Stimulated activated CD8-positive, alpha-beta memory T cell treated with anti-CD3 and anti-CD28 coated beads, Interleukin-4, amount 100 ng/mL, for 48 hours (primary cell): ENCODE measurements around the gene BOC.
A peak's percentile ranks its signal among the peaks of the same experiment; 100 is the strongest.

Source experiments
- DNase-seq: peaks from one replicate; pipeline ENCODE4 v3.0.0-alpha.2; 2020

The BOC gene

DNA sequence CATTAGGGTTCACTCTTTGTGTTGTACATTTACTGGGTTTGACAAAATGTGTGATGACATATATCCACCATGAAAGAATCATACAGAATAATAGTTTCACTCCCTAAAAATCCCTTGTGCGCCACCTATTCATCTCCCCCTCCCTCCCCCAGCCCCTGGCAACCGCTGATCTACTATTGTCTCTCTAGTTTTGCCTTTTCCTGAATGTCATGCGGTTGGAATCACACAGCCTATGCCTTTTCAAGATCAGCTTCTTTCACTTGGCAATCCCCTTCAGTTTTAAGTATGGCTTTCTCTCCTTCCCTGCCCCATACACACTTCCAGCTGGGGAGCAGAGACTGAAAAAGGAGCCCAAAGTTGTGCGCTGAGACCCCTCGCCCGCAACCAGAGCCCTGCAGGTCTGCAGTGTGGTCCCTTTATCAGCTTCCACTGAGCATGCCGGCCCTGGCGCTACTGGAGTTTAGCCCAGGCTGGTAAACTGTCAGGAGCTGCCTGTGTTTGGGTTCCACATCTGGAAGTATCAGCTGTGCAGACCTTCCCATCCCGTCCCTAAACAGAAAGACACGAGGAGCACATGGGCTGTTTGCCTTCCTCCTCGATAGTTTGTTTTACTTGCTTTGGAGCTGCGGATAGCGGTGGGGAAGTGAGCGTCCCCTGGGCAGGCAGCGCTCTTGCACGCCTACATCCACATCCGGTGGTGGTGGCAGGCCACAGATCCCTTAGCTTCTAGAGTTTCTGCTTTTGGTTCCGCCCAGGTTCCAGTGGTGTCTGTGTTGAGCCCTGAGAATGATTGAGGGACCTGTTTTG lies 12.3 kb downstream of the BOC start:
- peak; percentile 48 for DNase-seq

DNA sequence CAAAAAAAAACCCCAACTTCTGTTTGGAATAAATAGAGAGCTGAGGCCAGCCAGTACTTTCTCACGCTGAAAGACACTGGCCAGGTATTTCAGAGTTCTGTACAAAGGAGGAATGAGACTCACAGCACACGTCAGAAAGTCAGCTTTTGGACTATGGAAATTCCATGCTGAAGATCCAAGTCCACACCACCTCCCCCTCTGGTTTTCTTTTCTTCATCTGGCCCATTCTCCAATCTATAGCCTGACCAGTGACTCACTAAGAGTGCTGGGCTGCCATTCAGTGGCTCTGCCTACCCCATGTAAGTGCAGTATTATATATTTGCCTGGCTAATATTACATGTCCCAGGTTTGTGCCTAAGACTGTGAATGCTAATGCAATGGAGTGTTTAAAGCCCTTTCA lies 13.9 kb downstream of the BOC start:
- no peak for DNase-seq

DNA sequence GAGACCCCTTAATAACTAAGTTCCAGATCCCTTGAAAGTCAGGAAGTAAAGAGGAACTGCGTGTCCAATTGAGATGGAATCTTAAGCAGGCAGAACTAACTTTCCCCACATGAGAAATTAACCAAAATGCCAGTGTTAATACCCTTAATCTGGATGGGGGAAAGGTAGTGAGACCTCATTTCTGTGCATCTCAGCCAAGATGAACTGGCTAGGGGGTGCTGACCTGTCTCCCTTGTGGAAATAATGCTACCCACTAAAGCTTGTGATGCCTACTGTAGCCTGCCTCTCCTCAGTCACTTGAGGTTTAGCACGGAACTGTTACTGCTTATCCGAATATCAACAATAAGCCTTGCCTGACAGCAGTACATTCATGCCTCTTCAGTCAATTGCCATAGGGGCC lies 15.1 kb downstream of the BOC start:
- DNase-seq: no peak

DNA sequence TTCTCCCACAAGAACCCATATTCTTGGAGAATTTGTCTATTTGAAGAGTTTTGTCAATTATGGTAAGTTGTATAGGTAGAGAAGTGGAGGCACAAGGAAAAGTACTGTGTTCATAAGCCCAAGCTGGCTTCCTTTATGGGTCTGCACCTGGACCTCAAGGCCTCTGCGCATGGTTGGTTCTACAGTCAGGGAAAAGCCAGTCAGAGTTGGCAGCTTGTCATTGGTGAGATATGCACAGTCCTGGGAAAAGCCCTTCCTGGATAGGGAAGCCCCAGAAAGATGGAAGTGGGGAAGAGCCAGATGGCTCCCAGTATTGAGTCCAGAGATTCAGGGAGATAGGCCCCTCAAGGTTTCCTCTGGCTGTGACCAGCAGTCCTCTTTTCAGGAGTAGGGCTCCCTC lies 15.8 kb downstream of the BOC start:
- DNase-seq: no peak

DNA sequence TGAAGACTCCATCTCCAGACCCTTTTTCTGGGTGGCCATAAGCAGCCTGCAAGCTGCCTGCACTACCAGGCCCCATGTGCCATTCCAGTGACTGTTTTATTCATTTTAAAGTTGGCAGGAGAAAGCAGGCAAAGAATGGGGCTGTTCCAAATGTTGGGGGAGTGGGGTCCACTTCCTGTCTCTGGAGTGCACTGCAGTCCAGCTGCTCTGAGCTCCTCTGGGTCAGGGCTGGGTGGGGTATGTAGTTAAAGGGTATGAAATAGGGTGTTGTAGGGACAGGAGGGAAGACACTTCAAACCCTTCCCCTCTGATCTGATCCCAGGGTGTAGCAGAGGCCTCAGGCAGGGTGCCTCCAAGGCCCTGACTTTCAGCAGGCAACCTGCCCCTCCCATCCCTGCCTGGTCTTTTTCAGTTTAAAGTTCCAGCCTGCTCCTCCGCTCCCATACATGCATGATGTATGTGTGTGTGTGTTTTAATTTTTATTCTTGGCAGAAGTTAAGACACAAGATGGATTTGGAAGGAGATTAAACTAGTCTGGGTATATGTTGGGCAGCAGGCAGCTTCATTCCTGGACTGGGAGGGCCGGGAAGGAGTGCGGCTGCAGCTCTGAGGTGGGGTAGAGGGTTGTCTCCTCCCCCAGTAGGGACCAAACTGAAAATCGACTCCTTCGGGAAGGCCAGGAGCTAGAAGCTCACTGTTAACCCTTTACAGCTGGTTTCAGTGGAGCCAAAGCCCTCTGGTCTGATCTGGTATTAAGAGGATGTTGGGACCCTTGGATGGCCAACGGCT lies 17.3 kb downstream of the BOC start:
- no peak for DNase-seq

DNA sequence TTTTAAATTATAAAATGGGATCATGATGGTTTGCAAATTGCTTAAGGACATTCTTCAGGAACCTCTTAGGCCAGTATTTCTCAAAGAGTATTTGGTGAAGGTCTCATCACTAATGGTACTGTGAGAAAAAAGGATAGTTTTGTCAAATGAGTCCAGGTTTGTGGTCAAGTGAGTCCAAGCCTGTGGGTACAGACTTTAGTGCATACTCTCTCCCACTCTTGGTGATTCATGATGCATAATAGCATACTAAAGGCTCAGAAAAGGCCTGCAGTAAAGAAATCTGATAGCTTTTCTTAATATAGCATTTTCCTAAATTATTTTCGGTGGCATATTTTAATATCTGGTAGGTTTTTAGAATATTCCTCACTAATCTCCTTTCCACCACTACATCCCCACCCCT lies 20.0 kb downstream of the BOC start:
- DNase-seq: no peak

DNA sequence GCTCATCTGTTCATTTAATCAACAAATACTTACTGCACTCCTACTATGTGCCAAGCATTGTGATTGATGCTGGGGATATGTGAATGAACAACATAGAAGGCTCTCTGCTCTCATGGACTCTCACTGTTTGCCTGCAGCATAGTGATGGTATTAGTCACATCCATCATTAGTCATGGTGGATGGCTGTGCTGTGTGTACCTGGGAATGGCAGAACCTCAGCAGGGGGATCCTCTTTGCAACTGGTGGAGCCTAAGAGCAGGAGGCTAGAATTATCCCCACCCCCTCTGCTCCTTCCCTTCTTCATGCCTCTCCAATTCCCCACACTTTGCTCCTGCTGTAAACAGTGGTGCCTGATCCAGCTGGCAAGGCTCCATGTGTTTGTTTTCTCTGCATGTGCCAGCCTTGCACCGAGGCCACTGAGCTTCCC lies 20.5 kb downstream of the BOC start:
- DNase-seq: no peak

DNA sequence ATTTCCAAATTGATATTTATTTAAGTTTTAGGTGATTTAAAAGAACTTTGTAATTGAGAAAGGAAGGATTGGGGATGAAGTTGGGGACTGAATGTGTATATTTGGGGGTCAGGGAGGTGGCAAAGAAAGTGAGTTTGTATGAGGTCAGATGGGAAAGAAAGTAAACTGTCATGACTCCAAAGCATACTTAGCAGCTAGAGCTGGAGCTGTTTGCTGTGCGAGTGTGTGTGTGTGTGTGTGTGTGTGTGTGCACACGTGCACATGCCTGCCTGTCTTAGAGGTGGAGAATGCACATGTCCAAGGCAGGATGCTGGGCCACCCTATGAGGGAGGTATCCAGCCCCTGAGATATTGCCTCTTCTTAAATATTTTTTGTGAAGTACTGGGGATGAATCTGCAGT lies 21.0 kb downstream of the BOC start:
- DNase-seq: no peak

DNA sequence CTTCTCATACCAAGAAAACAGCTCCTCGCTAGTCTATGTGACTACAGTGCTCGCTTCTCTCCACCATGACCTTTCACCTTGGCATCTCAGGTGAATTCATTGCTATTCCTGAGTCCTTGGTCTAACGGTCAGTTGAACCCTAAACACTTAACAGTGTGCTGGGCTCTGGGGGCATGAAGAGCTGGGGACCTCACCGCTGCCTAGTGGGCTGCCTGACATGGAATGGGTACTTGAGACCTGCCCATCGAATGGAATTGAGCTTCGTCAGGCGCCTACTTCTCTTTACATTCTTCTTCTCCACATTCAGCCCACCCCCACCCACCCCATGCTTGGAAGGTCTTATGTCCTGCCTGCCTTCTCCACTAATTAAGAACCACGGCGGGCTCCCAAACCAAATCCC lies 22.1 kb downstream of the BOC start:
- no peak for DNase-seq

DNA sequence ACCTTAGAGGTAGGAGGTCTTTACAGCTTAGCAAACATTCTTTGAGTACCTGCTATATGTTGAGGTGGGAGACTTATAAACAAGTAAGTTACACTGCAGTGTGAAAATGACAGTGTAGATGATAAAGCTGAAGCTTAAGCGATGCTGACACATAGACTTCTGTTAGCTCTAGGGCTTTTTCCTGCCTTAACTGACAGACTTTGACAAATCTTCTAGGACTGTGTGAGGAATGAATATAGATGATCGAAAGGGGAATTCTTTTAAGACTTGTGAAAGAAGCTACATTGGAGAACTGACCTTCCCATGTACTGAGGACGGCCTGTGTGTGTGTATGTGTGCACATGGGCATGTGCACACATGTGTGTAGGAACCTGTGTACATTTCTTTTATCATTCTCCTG lies 22.7 kb downstream of the BOC start:
- DNase-seq: no peak

DNA sequence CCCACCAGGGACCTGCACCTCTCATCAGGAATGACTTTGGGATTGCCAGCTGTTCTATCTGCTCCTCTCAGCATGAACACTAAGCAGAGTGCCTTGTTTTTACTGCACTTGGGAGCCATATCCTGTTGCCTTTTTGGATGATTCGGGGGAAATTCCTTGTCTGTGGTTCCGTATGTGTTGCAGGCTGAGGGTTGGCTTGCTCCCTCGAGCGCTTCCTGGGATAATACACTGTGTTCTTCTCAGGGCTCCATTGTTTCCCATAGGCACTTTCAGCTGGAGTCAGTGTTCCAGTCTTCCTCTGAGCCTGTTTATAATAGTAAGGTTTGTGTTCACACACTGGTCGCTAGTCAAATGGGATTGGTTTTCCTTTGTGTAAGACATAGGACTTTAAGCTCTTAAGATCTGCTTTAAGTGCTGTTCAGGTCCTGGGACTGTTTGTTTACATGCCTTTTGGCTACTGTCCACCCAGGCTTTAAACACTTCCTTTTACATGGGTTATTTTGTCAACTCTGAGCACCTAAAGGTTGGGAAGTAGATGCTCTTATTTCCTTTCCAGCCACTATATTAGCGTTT lies 23.4 kb downstream of the BOC start:
- no peak for DNase-seq

DNA sequence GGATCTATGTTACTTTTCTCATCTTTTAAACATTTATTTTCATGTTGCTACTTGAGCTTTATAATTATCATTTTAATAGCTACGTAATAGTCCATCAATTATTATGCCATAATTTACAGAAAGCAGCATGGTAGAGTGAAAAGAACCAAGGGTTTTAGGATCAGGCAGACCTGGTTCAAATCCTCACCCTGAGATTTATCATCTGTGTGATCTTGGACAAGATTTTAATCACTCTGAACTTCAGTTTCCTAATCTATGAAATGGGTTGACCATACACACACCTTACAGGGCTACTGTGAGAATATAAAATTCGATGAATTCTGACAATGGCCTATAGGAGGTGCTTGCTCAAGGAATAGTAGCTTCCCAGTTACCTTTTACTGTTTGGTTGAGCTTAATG lies 27.1 kb downstream of the BOC start:
- DNase-seq: no peak

DNA sequence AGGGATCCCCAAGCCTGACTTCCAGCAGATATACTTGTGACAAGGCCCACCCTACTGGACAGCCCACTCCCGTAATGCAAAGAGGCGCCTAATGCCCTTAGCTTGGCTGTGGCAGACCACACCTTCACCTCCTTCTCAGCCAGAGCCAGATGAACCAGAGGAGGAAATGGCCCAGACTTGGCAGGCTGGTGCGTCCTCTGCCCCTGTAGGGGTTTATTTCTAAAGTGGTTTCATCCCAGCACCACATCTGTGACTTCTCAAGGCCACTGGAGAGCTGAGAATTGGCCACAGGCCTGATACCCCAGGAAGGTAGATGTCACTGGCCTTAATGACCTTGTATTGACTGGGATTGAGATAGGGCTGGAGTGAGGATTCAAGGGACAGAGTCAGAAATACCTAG lies 29.5 kb downstream of the BOC start:
- DNase-seq: no peak

DNA sequence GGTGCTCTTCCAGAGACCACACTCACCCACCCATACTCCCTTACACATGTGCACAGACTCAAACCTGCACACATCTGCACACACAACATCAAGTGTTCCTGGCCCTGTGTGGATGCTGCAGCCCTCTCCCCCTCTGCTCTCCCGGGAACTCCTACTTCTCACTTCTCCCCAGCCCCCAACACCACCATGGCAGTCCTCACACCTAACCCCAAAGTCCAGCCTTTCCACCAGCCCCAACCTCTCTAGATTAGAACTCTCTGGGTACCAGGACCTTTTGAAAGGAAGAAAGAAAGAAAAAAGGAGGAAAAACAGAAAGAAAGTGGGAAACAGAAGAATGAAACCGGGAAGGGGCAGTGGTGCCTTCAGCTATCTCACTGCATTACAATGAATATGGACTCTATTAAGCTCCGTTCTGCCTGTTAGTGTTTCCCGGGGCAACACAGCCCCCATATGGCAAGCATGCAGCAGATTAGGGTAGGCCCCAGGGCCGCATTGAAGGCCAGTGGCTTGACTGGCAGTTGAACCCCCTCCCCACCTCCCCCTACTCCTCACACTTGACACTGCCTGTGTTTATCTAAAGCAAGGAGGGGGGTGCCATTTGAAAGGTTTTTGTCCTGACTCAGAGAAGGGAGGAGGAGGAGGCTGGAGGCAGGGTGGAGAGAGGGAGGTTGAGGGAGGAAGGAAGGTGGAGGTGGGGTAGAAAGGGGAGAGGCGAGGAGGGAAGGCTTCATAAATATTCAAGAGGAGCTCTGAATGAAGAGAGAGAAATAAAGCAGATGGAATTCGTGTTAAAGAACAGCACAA lies 30.1 kb downstream of the BOC start:
- DNase-seq: no peak

DNA sequence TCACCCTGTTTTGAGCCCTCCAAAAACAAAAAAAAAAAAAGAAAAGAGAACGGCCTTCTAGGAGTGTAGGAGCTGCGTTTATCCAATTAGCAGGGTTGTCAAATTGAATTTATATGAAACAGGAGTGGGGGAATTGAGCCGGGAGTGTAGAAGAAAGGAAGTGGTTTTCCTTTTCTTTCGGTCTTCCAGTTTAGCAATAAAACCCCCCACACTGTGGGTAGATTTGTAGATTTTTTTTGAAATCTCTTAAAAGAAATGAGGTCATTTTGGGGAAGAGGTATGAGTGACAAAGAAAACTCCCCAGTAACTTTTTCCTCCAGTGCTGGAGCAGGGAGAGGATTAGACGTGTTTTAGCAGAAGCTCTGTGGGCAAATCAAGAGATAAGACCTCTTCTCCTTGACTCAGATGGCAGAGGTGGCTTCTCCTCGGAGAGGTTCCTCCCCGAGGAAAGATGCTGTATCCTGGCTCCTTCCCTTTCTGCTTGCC lies 30.8 kb downstream of the BOC start:
- DNase-seq: no peak

DNA sequence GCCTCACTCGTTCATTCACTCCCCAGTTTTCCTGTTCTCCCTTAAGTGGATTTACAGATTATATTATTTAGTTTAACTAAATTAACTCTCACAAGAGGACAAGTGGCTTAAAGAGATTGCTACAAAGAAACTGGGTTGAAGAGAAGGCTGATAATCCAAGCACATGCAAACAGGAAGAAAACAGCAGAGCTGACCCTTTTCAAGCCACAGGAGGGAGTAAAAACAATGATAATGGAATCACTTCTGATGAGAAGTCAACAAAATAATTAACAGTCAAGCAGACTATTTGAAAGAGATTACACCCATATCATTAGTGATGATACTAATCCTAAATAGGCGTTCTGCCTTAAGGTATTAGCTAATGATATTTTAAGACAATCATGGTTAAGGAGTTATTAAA lies 31.7 kb downstream of the BOC start:
- no peak for DNase-seq

DNA sequence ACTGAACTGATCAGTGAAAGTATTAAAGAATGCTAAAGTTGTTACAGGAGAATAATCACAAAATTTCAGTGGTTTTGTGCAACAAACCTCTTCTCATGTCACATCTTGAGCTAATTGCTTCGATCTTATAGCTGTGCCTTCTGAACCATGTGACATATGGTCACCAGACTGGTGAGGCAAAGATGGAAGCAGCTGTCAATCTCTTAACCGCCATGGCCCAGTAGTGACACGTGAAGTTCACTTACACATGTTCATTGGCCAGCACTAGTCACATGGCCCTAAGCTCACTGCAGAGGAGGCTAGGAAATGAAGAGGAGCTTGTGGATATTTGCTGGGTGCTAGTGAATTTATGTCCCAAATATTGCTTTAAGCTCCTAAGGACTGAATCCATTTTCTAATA lies 32.5 kb downstream of the BOC start:
- DNase-seq: no peak

DNA sequence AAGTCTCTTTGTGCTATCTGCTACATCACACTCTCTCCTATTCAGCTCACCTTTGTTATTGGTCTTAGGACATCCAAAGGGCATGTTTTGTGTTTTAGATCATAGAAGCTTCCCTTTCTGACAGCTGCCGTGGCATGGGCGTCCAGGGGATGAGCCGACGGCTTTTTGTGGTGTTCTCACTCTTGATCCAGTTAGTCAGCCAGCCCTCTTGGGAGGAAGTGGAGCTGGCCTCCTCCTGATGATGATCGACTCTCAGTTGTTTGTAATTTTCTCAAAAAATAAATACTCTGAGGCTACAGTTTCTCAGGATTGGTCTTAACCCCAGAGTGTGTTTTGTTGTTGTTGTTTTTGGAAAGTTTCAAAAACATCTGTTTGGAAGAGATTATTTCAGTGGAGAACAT lies 34.4 kb downstream of the BOC start:
- DNase-seq: no peak

DNA sequence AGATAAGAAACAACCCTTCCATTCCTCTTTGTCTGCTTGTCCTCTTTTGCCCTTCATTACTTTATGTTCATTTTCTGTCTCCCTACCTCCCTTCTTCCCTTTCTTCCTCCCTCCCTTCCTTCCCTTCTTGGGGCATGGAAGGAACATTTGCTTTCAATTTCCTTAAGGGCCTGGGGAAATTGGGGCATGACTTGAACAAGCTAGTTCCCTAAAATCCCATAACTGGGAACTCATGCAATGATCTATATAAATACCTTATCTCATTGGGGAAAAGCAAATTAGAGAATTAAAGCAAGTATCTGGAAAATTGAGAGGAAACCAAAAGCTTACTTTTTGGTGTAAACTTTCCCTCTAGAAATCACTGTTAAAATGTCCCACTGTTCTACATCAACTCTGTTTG lies 35.7 kb downstream of the BOC start:
- DNase-seq: no peak

DNA sequence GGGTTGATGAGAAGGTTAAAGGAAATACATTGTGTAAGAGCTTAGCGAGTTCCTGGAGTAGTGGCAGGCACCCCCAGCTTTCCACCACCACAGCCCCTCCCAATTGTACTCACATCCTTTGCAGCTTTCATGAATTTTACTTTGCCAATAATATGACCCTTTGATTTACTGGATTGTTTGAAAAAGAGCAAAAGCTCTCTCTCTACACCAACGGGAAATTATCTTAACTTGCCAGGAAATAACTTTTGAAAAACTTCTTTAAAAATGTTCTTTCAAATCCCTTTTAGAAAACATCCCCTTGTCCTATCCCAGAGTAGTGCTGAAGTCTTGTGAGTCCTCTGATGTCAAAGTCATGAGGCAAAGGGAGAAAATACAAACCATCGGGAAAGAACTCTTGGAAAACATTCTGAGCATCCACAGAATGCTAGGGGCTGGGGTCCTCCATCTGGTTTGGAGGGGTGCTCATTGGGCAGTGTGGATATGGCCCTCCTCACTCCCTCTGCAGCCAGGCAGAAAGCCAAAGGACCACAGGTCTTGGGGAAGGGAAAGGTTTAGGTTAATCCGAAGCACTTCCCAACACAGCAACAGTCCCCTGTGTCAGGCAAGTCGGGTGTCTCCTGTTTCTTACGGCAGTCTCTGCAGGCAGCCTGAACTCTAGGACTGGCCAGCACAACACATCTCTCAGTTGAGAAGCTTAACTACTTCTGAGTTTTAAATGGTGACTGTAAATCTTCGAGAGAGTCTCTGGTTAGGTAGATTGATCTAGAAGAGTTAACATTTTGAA lies 36.5 kb downstream of the BOC start:
- DNase-seq: no peak

DNA sequence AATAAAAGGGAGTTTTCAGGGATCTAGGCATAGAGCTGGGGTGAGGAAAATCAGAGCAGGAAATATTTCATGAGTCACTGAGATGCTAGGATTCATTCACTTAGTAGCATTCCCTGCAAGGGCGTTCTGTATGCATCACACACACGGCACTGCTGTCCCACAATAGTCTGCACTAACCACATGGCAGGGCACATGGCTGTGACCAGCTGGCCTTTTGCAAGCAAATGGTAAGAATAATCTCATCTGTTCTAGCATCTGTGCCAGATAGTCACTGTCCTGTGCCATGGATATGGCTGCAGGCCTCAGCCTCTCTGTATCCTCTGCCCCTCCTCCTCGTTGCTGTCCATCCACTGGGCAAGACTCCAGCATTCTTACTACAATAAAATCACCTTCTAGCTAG lies 37.8 kb downstream of the BOC start:
- no peak for DNase-seq

DNA sequence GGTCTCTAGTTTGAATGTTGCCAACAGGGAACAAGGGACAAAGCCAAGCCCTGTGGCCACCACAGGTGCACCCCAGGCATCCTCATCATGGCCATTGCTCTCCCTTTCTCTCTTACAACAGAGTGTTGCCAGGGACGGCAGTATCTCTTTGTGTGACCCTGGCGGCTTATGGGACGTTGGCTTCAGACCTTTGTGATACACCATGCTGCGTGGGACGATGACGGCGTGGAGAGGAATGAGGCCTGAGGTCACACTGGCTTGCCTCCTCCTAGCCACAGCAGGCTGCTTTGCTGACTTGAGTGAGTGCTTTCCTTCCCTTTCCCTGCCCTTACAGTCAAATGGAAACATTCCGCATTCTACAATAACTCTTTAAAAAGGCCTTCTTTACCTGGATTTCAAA lies 38.2 kb downstream of the BOC start:
- no peak for DNase-seq
